HCT116 (cell line): ENCODE measurements around the gene RND1. TPM values are rescaled to one million over a fixed set of nuclear protein-coding genes. Genes with fewer than 3 reads are reported as not detected.

Source experiments
- ATAC-seq: fragments of 200-7000 bp; cut with Tn5 transposase; 2 replicates; pipeline ENCODE4 v1.9.1; 2020; ENCODE audit warnings: mild to moderate bottlenecking, moderate library complexity
- BruUV-seq: library from RNA; stranded (reverse); fragments of 400-500 nt; replicated peaks from 2 replicates; lab custom pipeline; 2021; lab: Mats Ljungman, UMichigan
- CTCF ChIA-PET: fragments of 300-600 bp; sonication (Branson Sonifier 250); formaldehyde crosslinking; loops from one replicate; lab custom pipeline; 2021; ENCODE audit warnings: antibody characterized with exemption; lab: Charles Lee
- POLR2A ChIA-PET: fragments of 300-600, 350-600 bp; sonication (Branson Sonifier 250); formaldehyde crosslinking; loops from one replicate; lab custom pipeline; 2021; ENCODE audit warnings: antibody characterized with exemption; lab: Charles Lee
- RAD21 ChIA-PET, 2 experiments: fragments of 300-600 bp; sonication (Branson Sonifier 250); formaldehyde crosslinking; loops; one replicate each; lab custom pipeline; 2023; ENCODE audit warnings: low total read pairs in 2 of 2; ENCODE audit not compliant: uncharacterized antibody in 2 of 2, unreplicated experiment in 2 of 2, low non-redundant PET in 1 of 2; lab: Charles Lee
- DNase-seq: peaks from one replicate; pipeline ENCODE4 v3.0.0-alpha.2; 2010; ENCODE audit warnings: low read depth, low spot score
- H2AFZ ChIP-seq: fragments of 200-600 bp; shearing (Covaris generic), sonication (generic); 2 replicates; pipeline ENCODE4 v1.6.1; 2017; ENCODE audit warnings: low read depth, mixed run types, mixed read lengths, antibody characterized with exemption, low read length; ENCODE audit not compliant: poor library complexity, severe bottlenecking
- H3K27ac ChIP-seq: 2 replicates; pipeline ENCODE4 v1.5.1; 2012; ENCODE audit warnings: low read depth, low read length
- H3K27me3 ChIP-seq: fragments of 200-600 bp; sonication (generic); 2 replicates; pipeline ENCODE4 v1.6.1; 2016; ENCODE audit warnings: mixed run types, low read length, mixed read lengths; ENCODE audit not compliant: insufficient read depth
- H3K36me3 ChIP-seq, 2 experiments: fragments of 200-500 bp in 1 of 2; fragments of 200-600 bp in 1 of 2; sonication (Bioruptor generic) in 1 of 2; sonication (generic) in 1 of 2; 2 replicates each; pipeline versions ENCODE4 v1.5.1 to v1.6.1; 2014 to 2016; ENCODE audit warnings: low read length in 2 of 2, inconsistent platforms in 1 of 2, mixed read lengths in 1 of 2, mixed run types in 1 of 2; ENCODE audit not compliant: insufficient read depth in 2 of 2, control insufficient read depth in 1 of 2
- H3K4me1 ChIP-seq, 2 experiments: fragments of 200-600 bp in 1 of 2; sonication (generic) in 1 of 2; 2 replicates each; pipeline versions ENCODE4 v1.5.1 to v1.6.1; 2012 to 2017; ENCODE audit warnings: low read length in 2 of 2, inconsistent platforms in 1 of 2, mild to moderate bottlenecking in 1 of 2, mixed read lengths in 1 of 2, mixed run types in 1 of 2, moderate library complexity in 1 of 2; ENCODE audit not compliant: insufficient read depth in 2 of 2, control insufficient read depth in 1 of 2
- H3K4me2 ChIP-seq: fragments of 200-600 bp; sonication (generic); 2 replicates; pipeline ENCODE4 v1.6.1; 2017; ENCODE audit warnings: mixed run types, low read length, mixed read lengths
- H3K4me3 ChIP-seq, 2 experiments: fragments of 200-600 bp in 1 of 2; sonication (generic) in 1 of 2; replicated peaks in 1 of 2; 2 replicates each; pipeline ENCODE4 v1.5.1; 2011 to 2016; ENCODE audit warnings: low read length in 2 of 2, control low read depth in 1 of 2, low read depth in 1 of 2, mild to moderate bottlenecking in 1 of 2, mixed read lengths in 1 of 2, mixed run types in 1 of 2
- H3K79me2 ChIP-seq: fragments of 200-600 bp; sonication (generic); 2 replicates; pipeline ENCODE4 v1.6.1; 2017; ENCODE audit warnings: mild to moderate bottlenecking, mixed run types, low read length, moderate library complexity, mixed read lengths; ENCODE audit not compliant: insufficient read depth
- H3K9ac ChIP-seq: fragments of 200-600 bp; sonication (generic); 2 replicates; pipeline ENCODE4 v1.6.1; 2016; ENCODE audit warnings: low read length, mixed read lengths
- H3K9me2 ChIP-seq: fragments of 200-600 bp; sonication (generic), shearing (Covaris generic); 2 replicates; pipeline ENCODE4 v1.6.1; 2017; ENCODE audit warnings: mixed run types, mild to moderate bottlenecking, moderate library complexity; ENCODE audit not compliant: insufficient read depth
- H3K9me3 ChIP-seq, 2 experiments: fragments of 200-500 bp in 1 of 2; fragments of 200-600 bp in 1 of 2; sonication (Bioruptor generic) in 1 of 2; sonication (generic) in 1 of 2; 2 replicates each; pipeline ENCODE4 v1.6.1; 2014 to 2017; ENCODE audit warnings: low read length in 2 of 2, mixed read lengths in 2 of 2, inconsistent platforms in 1 of 2, low read depth in 1 of 2, mild to moderate bottlenecking in 1 of 2, mixed run types in 1 of 2, moderate library complexity in 1 of 2; ENCODE audit not compliant: control insufficient read depth in 1 of 2, insufficient read depth in 1 of 2
- H4K20me1 ChIP-seq: fragments of 200-600 bp; sonication (generic), shearing (Covaris generic); 2 replicates; pipeline ENCODE4 v1.6.1; 2017; ENCODE audit warnings: mixed run types, mild to moderate bottlenecking, moderate library complexity; ENCODE audit not compliant: insufficient read depth
- JUND ChIP-seq: IDR thresholded peaks from 2 replicates; pipeline ENCODE4 v1.6.1; 2012
- POLR2A ChIP-seq: IDR thresholded peaks from 2 replicates; pipeline ENCODE4 v1.7.0; 2011; ENCODE audit warnings: borderline replicate concordance; ENCODE audit not compliant: insufficient read depth, insufficient read length; ENCODE audit errors: extremely low read depth
- POLR2AphosphoS5 ChIP-seq: IDR thresholded peaks from 2 replicates; pipeline ENCODE4 v1.6.1; 2011; ENCODE audit warnings: mild to moderate bottlenecking, low read depth, low read length, moderate library complexity
- TCF7L2 ChIP-seq: IDR thresholded peaks from 2 replicates; pipeline ENCODE4 v1.7.0; 2011; ENCODE audit warnings: borderline replicate concordance, inconsistent platforms; ENCODE audit not compliant: insufficient read depth, insufficient read length; ENCODE audit errors: extremely low read depth
- YY1 ChIP-seq: IDR thresholded peaks from 2 replicates; pipeline ENCODE4 v1.6.1; 2011; ENCODE audit warnings: low read length, low read depth, moderate library complexity, mild to moderate bottlenecking; ENCODE audit not compliant: insufficient replicate concordance; ENCODE audit errors: extremely low read depth
- intact Hi-C: fragments of 100-400 bp; cut with micrococcal nuclease; formaldehyde crosslinking; loops from 2 replicates; pipeline ENCODE4 v1.10.0; 2022
- total RNA-seq: library from RNA; stranded (reverse); gene quantifications from one replicate; pipeline ENCODE4 v1.2.1, GENCODE V29; 2021; ENCODE audit not compliant: unreplicated experiment

The RND1 gene
- total RNA-seq, 1 experiment from 2014 or later, result 2.0 TPM

DNA sequence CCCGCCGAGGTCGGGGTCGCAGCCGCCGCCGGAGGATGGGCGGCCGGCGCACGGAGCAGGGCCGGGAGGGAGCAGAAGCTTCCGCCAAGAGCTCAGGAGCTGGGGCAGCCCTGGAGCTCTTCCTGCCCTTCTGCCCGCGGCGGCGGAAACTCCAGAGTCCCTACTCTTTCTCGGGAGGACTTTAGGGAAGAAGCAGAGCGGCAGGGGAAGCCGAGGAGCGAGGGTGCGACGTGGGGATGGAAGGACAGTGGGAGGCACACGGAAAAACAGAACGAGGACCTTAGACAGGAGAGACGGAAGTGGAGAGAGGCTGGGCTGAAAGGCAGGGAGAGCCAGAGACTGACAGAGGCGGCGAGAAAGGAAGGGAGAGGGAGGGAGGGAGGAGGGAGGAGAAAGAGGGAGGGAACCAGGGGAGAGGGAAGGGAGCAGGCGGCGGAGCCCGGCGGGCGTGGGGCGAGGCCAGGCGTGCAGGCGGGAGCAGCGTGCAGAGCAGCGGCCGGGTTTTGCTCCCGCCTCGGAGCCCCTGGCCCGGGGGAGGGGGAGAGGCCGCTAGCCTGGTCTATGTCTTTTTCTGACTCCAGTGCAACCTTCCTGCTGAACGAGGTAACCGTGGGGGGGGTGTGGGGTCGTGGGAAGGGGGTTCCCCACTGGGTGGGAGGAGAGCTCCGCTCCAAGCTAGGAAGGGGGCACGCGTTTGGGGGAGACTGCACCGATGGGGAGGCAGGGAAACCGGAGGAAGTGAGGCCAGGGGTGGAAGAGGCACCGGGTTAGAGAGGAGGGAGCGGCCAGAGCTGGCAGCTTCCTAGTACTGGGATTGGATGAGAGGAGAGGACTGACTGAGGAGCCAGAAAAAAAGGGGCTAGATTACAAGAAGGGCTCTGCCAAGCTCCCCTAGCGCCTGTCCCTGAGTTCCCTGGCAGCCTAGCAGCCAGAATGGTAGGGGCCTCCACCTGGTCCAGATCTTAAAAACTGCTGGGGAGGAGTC, 50.3 kb downstream of the RND1 start:
- TF ChIP-seq POLR2A (peak; percentile 56), POLR2AphosphoS5 (peak; percentile 72), JUND (no peak), TCF7L2 (peak; percentile 36), YY1 (peak; percentile 39)
- Histone ChIP-seq H4K20me1 (no peaks in the 10 kb centered on the region), H3K9me2 (no peaks in the 10 kb centered on the region), H3K36me3 (no peaks in the 10 kb centered on the region), H3K9me3 (no peaks in the 10 kb centered on the region), H3K27ac (peak overlapping the region; percentile 84), H3K4me2 (peak overlapping the region; percentile 100), H3K4me3 (peak overlapping the region; percentile 60 to 92), H3K27me3 (no peaks in the 10 kb centered on the region), H2AFZ (no peak overlapping the region), H3K79me2 (no peaks in the 10 kb centered on the region), H3K9ac (peak overlapping the region; percentile 78), H3K4me1 (peaks cover 27 to 56% of the 10 kb centered on the region in 2 experiments)
- POLR2A ChIA-PET, result interaction anchor here (0.7 to 1.4 kb wide), 2 partner anchors 26 to 37 kb away, joined by 4 to 6 read pairs; partner anchors contain the start of genes ADCY6 and DDX23
- peak; percentile 75 for ATAC-seq
- BruUV-seq, result no TSS peak
- RAD21 ChIA-PET, result interaction anchor here in 1 of 2 experiments (0.6 to 1.4 kb wide), 2 partner anchors 62 to 173 kb away, joined by 3 read pairs; no protein-coding TSS in a partner anchor
- intact Hi-C loops, result no loop called here
- DNase-seq, result peak; percentile 49
- CTCF ChIA-PET, result interaction anchor here (0.6 to 1.9 kb wide), 17 partner anchors 12 to 393 kb away, joined by 3 to 17 read pairs (median 4); partner anchors contain the start of genes ADCY6 and ARF3
